ENCODE measurements around the gene UGT1A10.

Gene UGT1A10

GRCh38 chr2:233745073-233745755, 109.0 kb downstream of the UGT1A10 start:
- no peak for TF ChIP-seq CTCF (IDR thresholded peaks at IDR 0.05)

GRCh38 chr2:233746475-233747282, 110.4 kb downstream of the UGT1A10 start:
- TF ChIP-seq CTCF (IDR thresholded peaks at IDR 0.05) = no peak

GRCh38 chr2:233747283-233747544, 111.0 kb downstream of the UGT1A10 start:
- TF ChIP-seq CTCF (IDR thresholded peaks at IDR 0.05) = no peak

GRCh38 chr2:233754872-233755611, 118.8 kb downstream of the UGT1A10 start:
- TF ChIP-seq CTCF (IDR thresholded peaks at IDR 0.05) = no peak

- no peak for TF ChIP-seq CTCF (IDR thresholded peaks at IDR 0.05)
These were observed 120.3 kb downstream of the UGT1A10 start for GRCh38 chr2:233756429-233757081.

GRCh38 chr2:233758141-233758540, 121.9 kb downstream of the UGT1A10 start:
- TF ChIP-seq CTCF (IDR thresholded peaks at IDR 0.05) = no peak

- TF ChIP-seq CTCF (IDR thresholded peaks at IDR 0.05) = no peak
These were observed 122.6 kb downstream of the UGT1A10 start for GRCh38 chr2:233758849-233759248.
